Ovary (tissue), 9 donors: ENCODE measurements around the gene RAD23B. TPM values are rescaled to one million over a fixed set of nuclear protein-coding genes. Genes with fewer than 3 reads are reported as not detected.

ENCODE experiments used
- DNase-seq, 5 donors: peaks; one replicate each; pipeline ENCODE4 v3.0.0-alpha.2; 2019 to 2020
- H3K27ac ChIP-seq, 2 donors: fragments of 200-600 bp; one replicate each; pipeline versions ENCODE4 v1.5.1 to v1.8.0; 2019 to 2022
- H3K27me3 ChIP-seq: fragments of 200-600 bp; one replicate; pipeline ENCODE4 v1.8.0; 2022
- H3K36me3 ChIP-seq: fragments of 200-600 bp; sonication (generic); one replicate; pipeline ENCODE4 v1.5.1; 2019
- H3K4me1 ChIP-seq: one replicate; pipeline ENCODE4 v1.8.1; 2013; ENCODE audit warnings: mild to moderate bottlenecking, moderate library complexity; ENCODE audit not compliant: insufficient read depth
- H3K4me3 ChIP-seq: fragments of 200-600 bp; sonication (generic); one replicate; pipeline ENCODE4 v1.5.1; 2017
- H3K9me3 ChIP-seq, 2 donors: fragments of 200-600 bp in 1 of 2; sonication (generic) in 1 of 2; one replicate each; pipeline versions ENCODE4 v1.5.1 to v1.8.1; 2013 to 2019; ENCODE audit warnings: mild to moderate bottlenecking in 1 of 2, moderate library complexity in 1 of 2
- CTCF ChIP-seq, 3 donors: fragments of 450-650 bp in 2 of 3; fragments of 200-600 bp in 1 of 3; IDR thresholded peaks; one replicate each; pipeline versions ENCODE4 v1.5.1 to v1.8.0; 2016 to 2022; ENCODE audit warnings: antibody characterized with exemption in 3 of 3, mild to moderate bottlenecking in 1 of 3
- EP300 ChIP-seq: sonication (generic); formaldehyde crosslinking; IDR thresholded peaks from one replicate; pipeline ENCODE4 v1.6.1; 2017; ENCODE audit warnings: antibody characterized with exemption
- POLR2A ChIP-seq: fragments of 450-650 bp; IDR thresholded peaks from one replicate; pipeline ENCODE4 v1.6.1; 2017; ENCODE audit warnings: antibody characterized with exemption, mild to moderate bottlenecking, moderate library complexity
- WGBS, 3 donors: extraction: QIAGEN DNeasy Blood & Tissue Kit in 1 of 3; methylation state at CpG; one replicate each; pipeline versions ENCODE4 v1.1.5 to v1.1.7; 2013 to 2017; 5-methylcytosine and 5-hydroxymethylcytosine counted together
- intact Hi-C, 4 donors: fragments of 100-400 bp; cut with DNase I; formaldehyde crosslinking; loops; one replicate each; pipeline versions ENCODE4 v1.11.0 to v1.15.1; 2022 to 2023
- polyA plus RNA-seq, 2 donors: library from polyadenylated mRNA; stranded (reverse); fragments of 200-250 nt in 1 of 2; fragments of 350-450 nt in 1 of 2; fragmentation: Illumina TruSeq in 1 of 2; extraction: RNeasy Lipid Tissue Mini Kit (QIAGEN cat#74804) in 1 of 2; gene quantifications; one replicate each; pipeline ENCODE4 v1.2.3, GENCODE V29; 2013 to 2014
- total RNA-seq, 7 donors: library from RNA; depleted of rRNA in 2 of 7; stranded (reverse); fragments of >200 nt in 2 of 7; fragmentation: NEBNext Ultra II Directional in 3 of 7; extraction: Animal tissue kit (Norgen Biotek cat#: 25700) in 3 of 7; gene quantifications; one replicate each; pipeline versions ENCODE4 v1.1.0 to v1.2.4, GENCODE V29; 2016 to 2023
- donor health status: DM: no; HTN: no; CAD: no; lungs with moderate emphysema.
- donor health status: DM: no; HTN: no; CAD: no.
- donor health status: Bipolar disorder and iron deficiency.
- donor health status: DM: yes; HTN: yes; CAD: no.
- donor health status: DM: no; HTN: no; CAD: no.
- donor health status: DM: yes; HTN: yes; CAD: no.

Gene RAD23B
- total and polyA plus RNA-seq, 9 donors, result 42.8 to 101 (median 81.3) TPM

- no peak for DNase-seq
- Histone ChIP-seq H3K27ac (no peak overlapping the region), H3K4me1 (peaks cover 2% of the 10 kb centered on the region), H3K4me3 (no peak overlapping the region), H3K27me3 (no peaks in the 10 kb centered on the region), H3K9me3 (no peaks in the 10 kb centered on the region), H3K36me3 (no peaks in the 10 kb centered on the region)
- WGBS, 3 donors, result 38 to 50% (median 47%) methylated on average over 16 of the region's 16 CpGs
- intact Hi-C loops, result loop anchor here in 1 of 4 donors (5.0 kb wide), 1 partner anchor 91 kb away; no protein-coding TSS in a partner anchor
- TF ChIP-seq EP300, result no peak
- TF ChIP-seq CTCF (IDR thresholded peaks at IDR 0.05), result no peak
- no peak for TF ChIP-seq POLR2A
Observed at GRCh38 chr9:107337676-107338590, 54.9 kb downstream of the RAD23B start.

DNA sequence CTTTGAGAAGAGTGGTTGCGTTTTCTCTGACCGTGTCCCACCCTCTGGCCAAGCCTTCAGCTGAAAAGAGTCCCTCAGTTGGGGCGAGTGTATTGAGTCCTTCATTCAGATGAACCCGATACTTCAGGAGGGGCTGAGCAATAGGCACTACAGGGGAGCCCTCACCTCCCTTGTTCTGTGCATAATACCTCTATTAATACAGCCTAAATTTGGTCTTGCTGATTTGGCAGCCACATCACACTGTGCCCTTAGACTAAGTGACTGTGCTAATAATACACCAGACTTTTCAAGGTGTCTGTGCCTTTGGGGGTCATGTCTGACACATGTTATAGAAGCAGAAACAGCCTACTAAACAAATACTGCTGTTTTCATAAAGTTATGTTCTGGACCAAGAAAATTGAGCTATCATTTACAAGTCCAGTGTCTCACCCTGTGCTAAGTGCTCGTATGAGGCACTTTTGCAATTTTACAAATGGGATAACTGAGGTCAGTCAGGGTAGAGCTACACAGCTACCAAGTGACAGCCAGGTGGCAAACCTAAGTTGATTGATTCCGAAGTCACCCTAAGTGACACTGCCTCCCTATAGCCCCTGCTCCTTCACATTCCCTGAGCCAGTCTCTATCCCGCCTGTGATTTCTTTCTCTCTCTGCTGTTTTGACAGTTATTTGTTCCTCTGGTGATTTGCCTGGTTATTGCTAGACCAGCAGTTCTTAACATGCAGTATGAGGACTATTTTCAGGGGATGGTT, 56.0 kb downstream of the RAD23B start:
- DNase-seq, result no peak
- Histone ChIP-seq H3K27ac (no peak overlapping the region), H3K4me3 (no peak overlapping the region), H3K9me3 (no peaks in the 10 kb centered on the region), H3K27me3 (no peaks in the 10 kb centered on the region), H3K36me3 (no peaks in the 10 kb centered on the region), H3K4me1 (peaks cover 2% of the 10 kb centered on the region)
- intact Hi-C loops, result loop anchor here in 1 of 4 donors (5.0 kb wide), 1 partner anchor 92 kb away; no protein-coding TSS in a partner anchor
- 87 to 97% (median 94%) methylated on average over 7 of the region's 7 CpGs for WGBS, 3 donors
- TF ChIP-seq CTCF (IDR thresholded peaks at IDR 0.05) (no peak), EP300 (no peak), POLR2A (no peak)

DNA sequence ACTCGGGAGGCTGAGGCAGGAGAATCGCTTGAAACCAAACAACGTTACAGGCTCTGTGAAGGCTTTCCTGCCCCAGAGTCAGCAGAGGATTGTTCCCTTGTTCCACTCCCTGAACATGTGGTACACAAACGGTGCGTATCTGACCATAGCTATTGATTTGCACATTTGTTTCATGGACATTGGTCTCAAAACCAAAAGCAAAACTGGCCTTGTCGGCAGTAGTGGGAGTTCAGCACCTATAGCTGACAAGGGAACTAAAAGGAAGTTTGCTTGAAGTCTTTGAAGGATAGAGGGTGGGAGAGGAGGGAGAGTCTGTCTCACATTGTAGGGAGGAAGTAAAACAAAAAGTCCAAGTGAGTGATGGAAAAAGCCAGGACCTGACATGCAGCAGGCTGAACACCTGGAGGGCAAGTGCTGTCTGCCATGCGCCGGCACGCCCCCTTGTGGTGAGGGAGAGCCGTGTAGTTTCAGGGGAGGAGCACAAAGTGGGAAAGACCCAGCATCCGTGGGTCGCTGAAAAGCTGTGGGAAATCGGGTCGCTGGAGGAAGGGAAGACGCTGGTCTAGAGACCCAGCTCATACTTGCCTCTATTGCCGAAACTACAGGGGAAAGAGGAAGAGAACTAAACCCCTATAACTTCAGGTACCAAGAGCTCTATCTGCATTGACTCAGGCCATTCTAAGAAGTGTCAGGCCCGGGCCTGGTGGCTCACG, 58.0 kb downstream of the RAD23B start:
- DNase-seq, result peak; percentile 56 to 78 (median 69)
- 38 to 46% (median 44%) methylated on average over 18 of the region's 18 CpGs for WGBS, 3 donors
- intact Hi-C loops, result no loop called here
- no peaks in the 10 kb centered on the region for H3K27me3 ChIP-seq
- H3K27ac ChIP-seq, result no peak overlapping the region
- H3K36me3 ChIP-seq, result no peaks in the 10 kb centered on the region
- no peak for TF ChIP-seq EP300
- TF ChIP-seq CTCF (IDR thresholded peaks at IDR 0.05), result peak; percentile 38 to 46 (median 44)
- H3K4me1 ChIP-seq, result peaks cover 5% of the 10 kb centered on the region
- no peaks in the 10 kb centered on the region for H3K9me3 ChIP-seq
- H3K4me3 ChIP-seq, result no peak overlapping the region

- DNase-seq, result no peak
Observed at GRCh38 chr9:107342476-107343161, 59.5 kb downstream of the RAD23B start.

More at GRCh38 chr9:107342476-107343161, 59.5 kb downstream of the RAD23B start:
- Histone ChIP-seq H3K36me3 (no peaks in the 10 kb centered on the region), H3K4me1 (peaks cover 5% of the 10 kb centered on the region), H3K9me3 (no peaks in the 10 kb centered on the region), H3K27ac (no peak overlapping the region), H3K27me3 (no peaks in the 10 kb centered on the region), H3K4me3 (no peak overlapping the region)
- TF ChIP-seq POLR2A (no peak), CTCF (IDR thresholded peaks at IDR 0.05) (no peak), EP300 (no peak)
- 85 to 95% (median 93%) methylated on average over 6 of the region's 6 CpGs for WGBS, 3 donors
- intact Hi-C loops, result no loop called here
